NOMO-1 treated with DMSO at 0.1 percent for 48 hours (cell line): ENCODE results near the gene SLC45A3.
A peak's percentile ranks its signal among the peaks of the same experiment; 100 is the strongest.
"Not testable (repeated sequence)": the region's sequence is repeated elsewhere in the genome, so short reads cannot be mapped to it uniquely, and the experiment has no call there.

Experiments used
- DNase-seq: peaks from one replicate; lab custom pipeline; 2025; ENCODE audit not compliant: unreplicated experiment; lab: John Stamatoyannopoulos, UW

Gene SLC45A3, protein sequence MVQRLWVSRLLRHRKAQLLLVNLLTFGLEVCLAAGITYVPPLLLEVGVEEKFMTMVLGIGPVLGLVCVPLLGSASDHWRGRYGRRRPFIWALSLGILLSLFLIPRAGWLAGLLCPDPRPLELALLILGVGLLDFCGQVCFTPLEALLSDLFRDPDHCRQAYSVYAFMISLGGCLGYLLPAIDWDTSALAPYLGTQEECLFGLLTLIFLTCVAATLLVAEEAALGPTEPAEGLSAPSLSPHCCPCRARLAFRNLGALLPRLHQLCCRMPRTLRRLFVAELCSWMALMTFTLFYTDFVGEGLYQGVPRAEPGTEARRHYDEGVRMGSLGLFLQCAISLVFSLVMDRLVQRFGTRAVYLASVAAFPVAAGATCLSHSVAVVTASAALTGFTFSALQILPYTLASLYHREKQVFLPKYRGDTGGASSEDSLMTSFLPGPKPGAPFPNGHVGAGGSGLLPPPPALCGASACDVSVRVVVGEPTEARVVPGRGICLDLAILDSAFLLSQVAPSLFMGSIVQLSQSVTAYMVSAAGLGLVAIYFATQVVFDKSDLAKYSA

DNA sequence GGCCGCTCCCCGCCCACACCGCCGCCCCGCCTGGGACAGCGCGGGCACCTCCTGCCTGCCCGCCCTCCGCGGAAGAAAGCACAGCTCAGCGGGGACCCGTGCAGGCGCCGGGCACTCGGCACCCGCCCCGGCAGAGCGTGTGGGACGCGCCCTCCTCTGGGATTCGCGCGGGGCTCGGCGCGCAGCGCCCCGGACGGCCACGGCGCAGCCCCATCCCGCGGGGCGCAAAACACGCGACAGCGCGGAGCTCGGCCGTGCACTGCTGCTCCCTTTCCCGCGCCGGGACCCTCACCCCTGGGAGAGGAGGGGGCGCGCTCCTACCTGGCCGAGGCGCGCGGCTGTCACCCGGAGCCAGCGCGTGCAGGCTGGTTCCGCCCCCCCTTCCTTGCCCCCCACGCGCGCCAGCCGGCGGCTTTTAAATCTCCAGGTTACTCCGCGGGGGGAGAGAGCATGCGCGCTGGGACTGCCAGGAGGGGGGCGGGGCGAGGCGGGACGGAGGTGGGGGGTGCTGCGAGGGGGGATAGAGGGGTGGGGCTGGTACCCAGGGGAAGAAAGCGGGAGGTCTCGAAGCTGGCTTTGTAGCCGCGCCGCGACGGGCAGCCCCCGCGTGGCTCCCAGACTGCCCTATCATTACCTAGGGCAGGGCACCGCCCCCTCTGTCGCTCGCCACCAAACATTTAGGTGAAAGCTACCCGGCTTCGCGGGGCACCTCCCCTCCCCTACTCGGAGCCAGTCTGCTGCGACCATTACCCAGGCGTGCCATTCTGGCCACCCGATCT is at the start of gene SLC45A3:
TSS of gene SLC45A3 (minus strand) at position 437 of the 779 bp plus-strand sequence. CDS start 15,853 bp downstream, outside the sequence.
- peak; percentile 21 for DNase-seq

DNA sequence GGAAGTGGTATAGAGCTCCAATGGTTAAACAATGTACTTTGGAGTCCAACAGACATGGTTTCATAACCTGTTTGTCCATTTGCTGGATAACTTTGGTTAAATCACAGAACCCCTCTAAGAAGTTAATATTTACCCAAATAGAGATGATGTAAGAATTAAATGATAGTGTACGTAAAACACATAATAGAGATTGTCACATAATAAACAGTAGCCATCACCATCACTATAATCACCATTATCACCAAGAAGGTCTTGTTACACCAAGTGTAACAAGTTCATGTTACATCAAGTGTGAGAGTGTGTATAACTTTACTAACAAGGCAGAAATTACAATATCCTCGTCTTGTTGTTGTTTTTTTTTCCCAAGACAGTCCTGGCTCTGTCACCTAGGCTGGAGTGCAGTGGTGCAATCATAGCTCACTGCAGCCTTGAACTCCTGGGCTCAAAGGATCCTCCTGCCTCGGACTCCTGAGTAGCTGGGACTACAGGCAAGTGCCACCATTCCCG is 46.4 kb upstream of the SLC45A3 start:
- DNase-seq, result no peak

DNA sequence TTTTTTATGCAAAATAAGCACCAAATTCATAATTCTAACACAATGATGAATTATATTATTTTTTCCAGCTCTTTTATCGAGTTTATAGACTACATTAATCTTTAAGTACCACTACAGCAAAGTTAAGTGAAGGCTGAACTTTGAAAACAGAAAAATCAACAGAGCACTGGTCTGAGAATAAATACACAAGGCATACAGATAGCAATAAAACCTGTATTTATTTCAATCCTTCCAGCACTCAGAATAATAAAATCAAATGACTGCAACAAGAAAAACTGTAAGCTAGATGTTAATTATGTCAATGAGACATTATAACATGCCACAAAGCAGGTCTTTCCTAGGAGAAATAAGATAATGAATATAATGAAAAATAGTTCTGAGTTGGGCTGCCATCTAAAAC is 45.2 kb upstream of the SLC45A3 start:
- DNase-seq, result no peak

DNA sequence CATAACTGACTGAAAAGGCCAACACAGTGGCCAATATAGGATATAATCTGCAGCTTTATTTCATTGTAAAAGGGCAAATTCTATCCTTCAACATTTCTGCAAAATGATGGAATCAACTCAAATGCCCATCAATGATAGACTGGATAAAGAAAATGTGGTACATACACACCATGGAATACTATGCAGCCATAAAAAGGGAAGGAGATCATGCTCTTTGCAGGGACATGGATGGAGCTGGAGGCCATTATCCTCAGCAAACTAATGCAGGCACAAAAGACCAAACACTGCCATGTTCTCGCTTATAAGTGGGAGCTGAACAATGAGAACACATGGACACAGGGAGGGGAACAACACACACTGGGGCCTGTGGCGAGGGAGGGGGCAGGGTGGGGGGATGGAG is 40.4 kb upstream of the SLC45A3 start:
- DNase-seq, result not testable (repeated sequence)

DNA sequence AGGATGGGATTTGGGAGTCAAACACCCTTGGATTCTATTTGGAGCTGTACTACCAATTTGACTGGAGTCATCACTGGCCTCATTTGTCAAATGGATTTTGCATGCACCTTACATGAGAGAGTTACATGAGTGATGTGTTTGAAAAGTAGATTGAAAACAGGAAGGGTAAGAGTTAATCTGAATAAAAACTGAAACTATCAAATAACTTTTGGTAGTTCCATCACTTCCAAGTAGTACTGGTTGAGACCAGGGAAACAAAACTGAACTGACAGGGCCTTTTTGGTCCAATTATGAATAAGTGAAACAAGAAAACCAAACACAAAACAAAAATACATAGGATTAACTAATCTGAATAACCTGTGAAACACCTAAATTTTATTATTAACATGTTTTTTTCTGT is 39.5 kb upstream of the SLC45A3 start:
- DNase-seq, result no peak

DNA sequence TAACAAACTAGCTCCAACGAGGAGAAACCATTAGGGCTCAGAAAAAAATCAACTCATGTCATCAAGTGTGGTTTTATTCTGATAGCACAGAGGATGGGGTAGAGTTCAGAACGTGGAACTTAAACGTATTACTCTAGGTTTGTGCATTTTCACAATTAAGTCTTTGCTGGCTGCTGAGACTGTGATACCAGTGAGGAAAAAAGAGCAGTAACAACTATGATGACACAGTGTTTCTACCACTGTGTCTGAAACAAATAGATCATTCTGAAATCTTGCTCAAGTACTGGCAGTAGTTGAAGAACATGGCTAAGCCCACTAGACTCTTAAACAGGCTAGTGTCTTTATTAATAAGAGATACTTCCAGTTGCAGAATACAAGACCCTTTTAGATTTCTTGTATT is 38.7 kb upstream of the SLC45A3 start:
- DNase-seq, result no peak

DNA sequence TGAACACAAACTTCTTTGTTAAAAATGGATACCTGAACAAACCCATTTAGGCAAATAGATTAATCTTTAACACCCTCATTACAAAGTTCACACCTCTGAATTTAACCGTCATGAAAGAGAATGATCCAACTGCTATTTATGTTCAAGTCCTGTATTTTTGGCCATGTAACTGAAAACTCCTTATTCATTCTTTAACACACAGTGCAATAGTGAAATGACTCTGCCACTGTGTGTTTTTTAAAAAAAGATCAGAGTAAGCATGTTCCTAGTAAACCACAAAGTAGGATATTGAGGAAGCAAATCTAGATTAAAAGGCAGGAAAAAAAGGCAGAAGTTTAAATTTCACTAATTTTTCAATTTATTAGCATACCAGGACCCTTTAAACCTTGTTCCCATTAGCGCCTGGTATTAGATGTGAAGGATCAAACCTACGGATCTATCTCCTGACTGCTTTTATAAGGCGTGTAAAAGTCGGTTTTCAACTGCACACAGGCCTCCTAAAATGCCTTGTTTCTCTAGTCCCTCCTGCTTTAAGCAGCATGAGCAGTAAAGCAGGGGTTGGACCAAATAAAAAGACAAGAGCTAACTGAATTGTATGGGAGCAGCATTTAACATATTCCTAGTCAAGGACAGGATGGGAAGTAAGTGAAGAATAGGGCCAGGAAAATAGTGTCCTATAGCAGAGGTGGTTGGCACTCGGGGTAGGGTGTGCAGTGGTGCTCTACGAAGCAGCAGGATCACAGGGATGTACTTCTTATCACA is 36.2 kb upstream of the SLC45A3 start:
- no peak for DNase-seq

DNA sequence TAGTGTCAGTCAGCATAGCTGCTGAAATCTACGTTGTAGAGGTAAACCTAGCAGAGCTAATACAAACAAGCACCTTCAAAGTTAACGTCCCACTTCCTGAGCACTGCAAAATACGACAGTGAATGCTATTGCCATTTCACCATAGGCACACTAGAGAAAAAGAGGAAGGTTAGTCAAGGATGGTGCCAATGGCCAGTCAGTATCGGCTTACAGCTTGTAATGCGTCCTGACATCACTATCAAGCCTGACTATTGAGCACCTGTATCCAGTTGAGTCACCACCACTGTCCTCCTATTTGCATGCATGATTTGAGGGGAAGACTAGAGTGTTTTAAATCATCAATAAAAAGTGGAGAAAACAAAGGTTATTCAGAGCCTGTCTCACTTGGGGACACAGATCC is 35.3 kb upstream of the SLC45A3 start:
- DNase-seq, result peak; percentile 60

DNA sequence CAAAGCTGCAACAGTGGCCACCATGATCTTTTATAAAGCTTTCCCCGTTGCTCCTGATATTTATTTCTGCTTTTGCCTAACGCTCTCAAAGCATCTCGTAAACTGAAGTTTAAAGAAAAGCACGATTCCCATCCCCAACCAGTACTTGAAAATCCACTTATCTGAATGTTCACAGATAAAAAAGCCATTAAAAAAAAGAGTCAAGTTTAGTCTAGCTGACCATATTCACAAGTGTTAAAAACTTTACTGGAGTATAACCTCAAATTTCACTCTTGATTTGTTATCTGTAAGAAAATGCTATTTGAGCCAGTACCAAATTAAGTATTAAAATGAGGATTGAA is 34.6 kb upstream of the SLC45A3 start:
- DNase-seq, result no peak

DNA sequence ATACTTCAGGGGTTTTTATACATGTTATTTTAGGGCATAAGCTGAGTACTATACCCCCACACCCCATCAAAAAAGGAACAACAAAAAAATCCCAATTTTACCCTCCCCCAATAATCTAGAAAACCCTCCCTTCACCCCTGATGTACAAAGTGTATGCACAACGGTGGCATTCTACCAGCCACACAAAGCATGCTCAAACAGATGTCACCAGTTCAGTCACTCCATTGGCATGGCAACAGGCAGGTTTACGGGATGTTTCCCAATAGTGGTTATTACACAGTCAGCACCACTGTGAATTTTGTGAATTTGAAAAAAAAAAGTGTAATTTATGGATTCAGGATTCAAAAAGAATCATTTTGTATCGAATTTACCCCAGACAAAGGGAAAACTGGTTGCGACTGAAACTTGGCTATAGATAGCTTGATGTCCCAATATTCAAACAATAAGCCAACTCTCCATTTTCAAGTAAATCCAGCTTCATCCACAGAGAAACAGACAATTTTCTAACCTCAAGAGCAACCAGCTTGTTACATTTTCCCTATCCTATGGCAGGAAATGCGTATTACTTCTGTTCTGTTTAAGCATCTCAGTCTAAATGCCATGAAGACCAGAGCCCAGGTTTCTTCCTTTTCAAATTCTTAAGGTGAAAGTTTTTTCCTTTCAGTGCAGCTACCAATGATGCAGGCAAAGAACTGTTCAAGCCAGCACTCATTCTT is 34.0 kb upstream of the SLC45A3 start:
- DNase-seq, result peak; percentile 71

DNA sequence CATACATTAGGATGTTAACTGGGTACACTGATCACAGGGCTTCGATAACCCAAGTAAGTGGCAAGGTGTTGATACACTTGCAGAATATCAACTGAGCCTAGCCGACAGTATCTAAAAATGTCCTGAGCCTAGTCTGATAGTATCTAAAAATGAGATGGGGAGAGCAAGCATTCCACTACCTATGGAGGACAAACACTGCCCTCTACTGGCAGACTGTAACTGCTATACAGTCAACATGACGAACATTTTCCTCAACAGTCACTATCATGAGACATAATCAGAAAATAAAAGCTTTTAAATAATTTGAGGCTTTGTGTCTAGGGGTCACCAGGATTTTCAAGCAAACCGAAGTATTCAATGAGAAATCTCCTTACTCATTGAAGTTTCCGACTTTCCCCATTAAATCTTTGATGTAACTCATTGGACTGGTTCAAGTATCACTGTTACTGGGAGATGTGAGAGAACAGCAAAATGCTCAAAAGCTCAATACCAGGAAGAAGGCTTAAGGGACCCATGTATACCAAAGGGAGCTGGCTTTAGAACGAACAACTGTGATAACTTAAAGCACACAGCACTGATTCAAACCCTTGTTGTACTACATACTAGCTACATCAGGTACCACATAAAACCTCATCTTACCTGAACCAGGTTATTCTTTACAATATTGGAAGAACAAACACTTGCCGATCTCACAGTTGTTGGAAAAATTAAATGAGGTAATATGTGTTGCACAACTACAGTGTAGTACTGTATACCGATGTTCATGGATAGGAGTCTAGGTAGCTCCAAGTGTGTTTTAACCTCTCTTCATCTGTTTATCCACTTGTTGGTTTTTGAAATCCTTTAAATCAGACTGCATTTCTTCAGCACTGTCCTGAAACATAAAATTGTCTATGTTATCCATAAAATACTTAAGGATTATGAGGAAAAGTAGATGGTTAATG is 31.1 kb upstream of the SLC45A3 start:
- DNase-seq, result peak; percentile 84

DNA sequence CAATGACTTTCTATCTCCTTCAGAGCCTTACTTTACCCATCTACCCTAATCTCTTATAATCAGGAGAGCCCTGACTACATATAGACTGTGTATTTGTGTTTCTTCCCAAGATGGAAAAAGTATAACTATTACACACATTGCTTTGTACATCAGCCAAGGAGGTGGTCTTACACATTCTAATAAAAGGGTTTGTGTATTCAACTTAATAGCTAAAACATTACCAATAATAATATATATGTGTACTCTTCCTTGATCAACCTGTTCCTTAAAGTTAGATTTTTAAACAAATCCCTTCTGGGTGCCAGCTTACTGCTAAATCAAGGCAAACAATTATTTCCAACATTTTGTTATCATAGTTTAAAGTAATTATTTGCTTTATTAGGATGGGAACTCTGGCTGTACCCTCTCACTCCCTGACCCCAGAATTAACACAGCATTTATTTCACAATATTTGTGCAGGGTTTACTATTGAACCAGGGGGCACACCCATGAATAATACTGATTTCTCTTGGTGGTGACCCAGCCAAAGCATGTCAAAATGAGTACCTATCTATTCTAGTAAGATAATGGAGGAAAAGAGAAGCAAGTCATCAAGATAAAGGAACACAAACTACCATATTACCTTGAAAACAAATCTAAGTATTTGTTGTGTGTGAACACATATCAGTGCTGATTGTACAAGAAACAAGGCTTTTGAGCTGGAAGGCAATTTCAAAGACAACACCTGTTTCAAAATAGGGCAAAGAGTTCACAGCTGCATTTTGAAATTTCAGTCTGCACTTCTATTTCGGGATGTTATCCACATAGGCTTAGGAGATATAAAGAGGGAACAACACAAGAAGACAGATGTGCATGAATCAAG is 30.1 kb upstream of the SLC45A3 start:
- no peak for DNase-seq

DNA sequence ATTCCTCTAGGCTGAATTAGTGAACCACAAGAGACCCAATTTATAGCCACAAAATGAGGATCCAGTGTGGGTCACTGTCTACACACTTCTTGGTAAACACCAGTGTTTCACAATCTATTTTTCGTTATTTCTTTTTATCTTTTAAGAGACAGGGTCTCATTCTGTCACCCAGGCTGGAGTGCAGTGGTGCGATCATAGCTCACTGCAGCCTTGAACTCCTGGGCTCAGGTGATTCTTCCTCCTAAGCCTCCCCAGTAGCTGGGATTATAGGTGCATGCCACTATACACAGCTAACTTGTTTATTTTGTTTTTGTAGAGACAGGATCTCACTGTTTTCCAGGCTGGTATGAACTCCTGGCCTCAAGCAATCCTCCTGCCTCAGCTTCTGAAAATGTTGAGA is 29.3 kb upstream of the SLC45A3 start:
- DNase-seq, result no peak

DNA sequence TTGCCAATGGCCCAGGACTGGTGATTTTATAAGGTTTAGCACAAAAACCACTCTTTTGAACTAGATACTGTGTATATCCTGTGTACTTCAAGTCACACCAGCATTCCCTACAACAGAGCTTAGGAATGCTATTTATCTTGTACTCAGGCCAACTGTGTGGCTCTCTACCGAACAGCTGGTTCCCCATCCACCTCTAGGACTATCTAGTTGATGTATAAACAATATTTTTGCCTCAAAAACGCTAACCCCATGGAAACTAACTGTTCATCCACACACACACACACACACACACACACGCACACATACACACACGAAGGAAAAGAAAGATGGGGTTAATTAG is 28.7 kb upstream of the SLC45A3 start:
- DNase-seq, result no peak

DNA sequence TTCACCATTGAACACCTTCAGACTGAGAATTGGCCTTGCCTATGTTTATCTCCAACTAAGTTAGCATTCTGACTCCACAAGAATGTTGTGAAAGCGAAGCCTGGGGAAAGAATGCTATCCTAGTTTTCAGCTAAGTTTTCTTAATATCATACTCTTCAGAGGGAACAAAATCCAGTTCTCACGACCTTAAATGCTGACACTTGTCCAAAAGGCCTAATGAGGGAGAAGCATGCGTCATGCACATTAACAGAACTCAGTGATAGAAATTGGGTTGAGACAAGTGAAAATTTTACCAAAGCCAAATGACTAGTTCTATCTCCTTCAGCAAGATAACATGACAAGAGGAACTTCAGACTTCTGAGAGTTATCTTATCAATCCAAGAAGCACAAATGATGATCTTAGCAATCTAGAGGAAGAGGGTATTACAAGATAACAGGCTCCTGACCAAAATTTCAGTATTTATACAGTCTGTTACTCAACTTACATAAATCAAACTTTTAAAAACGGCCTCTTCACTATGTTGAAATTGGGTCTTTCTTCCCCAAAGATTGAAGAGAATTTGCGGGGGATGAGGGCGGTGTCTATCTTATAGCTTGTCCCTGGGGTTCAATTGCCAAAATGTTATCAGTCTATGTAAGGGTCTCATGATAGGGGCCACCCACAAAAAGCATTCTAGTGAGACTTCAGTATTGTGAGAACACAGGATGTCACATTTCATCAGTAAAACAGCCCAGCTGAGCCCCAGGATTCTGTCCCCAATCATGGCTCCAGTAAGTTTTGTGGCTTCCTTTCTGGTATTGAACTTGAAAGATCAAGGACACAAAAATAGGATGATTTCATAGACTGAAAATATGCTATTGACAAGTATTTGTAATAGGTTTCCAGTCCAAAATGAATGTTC is 26.5 kb upstream of the SLC45A3 start:
- peak; percentile 86 for DNase-seq

DNA sequence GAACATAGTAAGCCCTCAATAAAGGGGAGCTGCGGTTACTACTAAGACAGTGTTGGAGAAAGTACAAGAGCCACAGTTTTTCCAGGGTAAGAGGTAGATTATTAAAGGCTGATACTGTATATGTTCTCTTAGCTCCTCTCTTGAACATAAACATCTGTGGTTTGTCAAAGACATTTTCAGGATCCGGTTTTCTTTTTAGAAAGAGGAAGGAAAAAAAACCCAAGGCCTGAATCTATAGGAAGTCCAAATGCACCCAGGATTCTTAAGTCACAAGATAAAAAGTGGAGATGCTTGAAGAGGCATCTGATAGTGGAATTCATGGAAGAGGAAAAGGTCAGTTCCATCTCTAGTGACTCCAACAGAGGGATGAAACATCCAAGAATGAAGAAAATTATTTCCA is 24.6 kb upstream of the SLC45A3 start:
- DNase-seq, result peak; percentile 57

DNA sequence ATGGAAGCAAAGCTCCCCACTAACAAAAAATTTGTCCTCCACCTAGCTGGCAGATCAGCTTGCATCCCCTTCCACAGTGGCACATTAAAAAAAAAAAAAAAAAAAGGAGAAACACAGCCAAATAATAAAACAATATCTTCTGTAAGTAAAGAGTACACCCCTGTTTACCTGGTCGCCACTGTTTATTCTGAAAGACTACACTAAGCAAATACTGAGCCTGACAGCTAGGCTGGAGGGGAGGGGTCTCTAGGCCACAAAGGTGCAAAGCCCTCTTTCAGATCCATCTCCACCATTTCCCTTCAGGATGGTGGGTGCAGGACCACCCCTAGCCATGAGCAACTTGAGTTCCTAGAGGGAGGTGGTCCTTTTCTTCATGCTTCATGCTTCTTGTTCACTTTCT is 22.8 kb upstream of the SLC45A3 start:
- DNase-seq, result no peak

DNA sequence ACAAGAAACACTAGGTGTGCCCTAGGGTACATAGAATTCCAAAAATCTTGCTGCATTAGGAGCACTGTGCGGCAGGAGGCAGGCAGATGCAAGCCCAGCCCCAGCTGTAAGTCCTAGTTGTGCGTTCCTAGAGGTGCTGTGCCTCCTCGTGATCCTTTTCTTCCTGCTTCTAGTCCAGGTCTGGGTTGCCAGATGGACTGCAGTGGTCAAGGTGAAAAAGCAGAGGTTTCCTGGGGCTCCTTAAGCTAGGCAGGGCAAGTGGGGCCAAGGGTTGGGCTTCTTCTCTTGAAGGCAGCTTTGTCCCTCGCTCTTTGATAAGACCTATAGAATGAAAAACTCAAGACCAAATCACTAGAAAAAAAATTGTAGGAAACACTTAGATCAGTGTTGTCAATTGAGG is 21.6 kb upstream of the SLC45A3 start:
- no peak for DNase-seq
